Upper lobe of left lung (tissue), 6 donors: ENCODE data around the gene CEP128. TPM values are rescaled to one million over a fixed set of nuclear protein-coding genes. Genes with fewer than 3 reads are reported as not detected.
"Not testable (repeated sequence)": the region's sequence is repeated elsewhere in the genome, so short reads cannot be mapped to it uniquely, and the experiment has no call there.

ENCODE experiments used
- ATAC-seq, 2 donors: fragments of 200-7000 bp; cut with Tn5 transposase; one replicate each; pipeline ENCODE4 v1.9.1; 2022; ENCODE audit warnings: mild to moderate bottlenecking in 2 of 2, moderate library complexity in 2 of 2; ENCODE audit not compliant: low FRiP score in 2 of 2
- DNase-seq, 2 donors: peaks; one replicate each; pipeline ENCODE4 v3.0.0-alpha.2; 2019 to 2020
- H3K27ac ChIP-seq, 4 donors: fragments of 200-600 bp; sonication (generic); one replicate each; pipeline ENCODE4 v1.5.1; 2016 to 2019
- H3K27me3 ChIP-seq, 4 donors: fragments of 200-600 bp; sonication (generic); one replicate each; pipeline ENCODE4 v1.5.1; 2017 to 2019
- H3K36me3 ChIP-seq, 4 donors: fragments of 200-600 bp; sonication (generic); one replicate each; pipeline ENCODE4 v1.5.1; 2016 to 2019
- H3K4me1 ChIP-seq, 4 donors: fragments of 200-600 bp; sonication (generic); one replicate each; pipeline ENCODE4 v1.5.1; 2018 to 2019
- H3K4me3 ChIP-seq, 4 donors: fragments of 200-600 bp; sonication (generic); one replicate each; pipeline ENCODE4 v1.5.1; 2017 to 2019; ENCODE audit warnings: mild to moderate bottlenecking in 2 of 4, moderate library complexity in 1 of 4
- H3K9me3 ChIP-seq, 4 donors: fragments of 200-600 bp; sonication (generic); one replicate each; pipeline ENCODE4 v1.5.1; 2018 to 2019
- CTCF ChIP-seq, 6 experiments: fragments of 450-650 bp in 4 of 6; fragments of 200-600 bp in 2 of 6; sonication (generic) in 2 of 6; IDR thresholded peaks; one replicate each; pipeline ENCODE4 v1.5.1; 2016 to 2019; ENCODE audit warnings: antibody characterized with exemption in 6 of 6
- EP300 ChIP-seq, 4 donors: sonication (generic); formaldehyde crosslinking; IDR thresholded peaks; one replicate each; pipeline ENCODE4 v1.5.1; 2017; ENCODE audit warnings: antibody characterized with exemption in 4 of 4, control low read depth in 2 of 4
- POLR2A ChIP-seq, 4 donors: fragments of 450-650 bp; IDR thresholded peaks; one replicate each; pipeline ENCODE4 v1.5.1; 2016 to 2017; ENCODE audit warnings: antibody characterized with exemption in 4 of 4, mild to moderate bottlenecking in 2 of 4
- POLR2AphosphoS5 ChIP-seq, 2 donors: sonication (generic); formaldehyde crosslinking; IDR thresholded peaks; one replicate each; pipeline ENCODE4 v1.5.1; 2017; ENCODE audit warnings: antibody characterized with exemption in 2 of 2
- WGBS, 2 donors: methylation state at CpG; one replicate each; pipeline ENCODE4 v1.1.5; 2017 to 2018; 5-methylcytosine and 5-hydroxymethylcytosine counted together
- total RNA-seq, 6 donors: library from RNA; depleted of rRNA in 4 of 6; stranded (reverse); fragments of >200 nt in 4 of 6; gene quantifications; one replicate each; pipeline versions ENCODE4 v1.1.0 to v1.2.1, GENCODE V29; 2016 to 2021
- donor health status: DM: no; HTN: no; CAD: no; lungs with moderate emphysema.
- donor health status: DM: no; HTN: yes; CAD: no; lungs with severe emphysema.

CEP128 gene
- total RNA-seq, 6 donors from 2014 or later, result 5.7 to 31.7 (median 7.5) TPM

DNA sequence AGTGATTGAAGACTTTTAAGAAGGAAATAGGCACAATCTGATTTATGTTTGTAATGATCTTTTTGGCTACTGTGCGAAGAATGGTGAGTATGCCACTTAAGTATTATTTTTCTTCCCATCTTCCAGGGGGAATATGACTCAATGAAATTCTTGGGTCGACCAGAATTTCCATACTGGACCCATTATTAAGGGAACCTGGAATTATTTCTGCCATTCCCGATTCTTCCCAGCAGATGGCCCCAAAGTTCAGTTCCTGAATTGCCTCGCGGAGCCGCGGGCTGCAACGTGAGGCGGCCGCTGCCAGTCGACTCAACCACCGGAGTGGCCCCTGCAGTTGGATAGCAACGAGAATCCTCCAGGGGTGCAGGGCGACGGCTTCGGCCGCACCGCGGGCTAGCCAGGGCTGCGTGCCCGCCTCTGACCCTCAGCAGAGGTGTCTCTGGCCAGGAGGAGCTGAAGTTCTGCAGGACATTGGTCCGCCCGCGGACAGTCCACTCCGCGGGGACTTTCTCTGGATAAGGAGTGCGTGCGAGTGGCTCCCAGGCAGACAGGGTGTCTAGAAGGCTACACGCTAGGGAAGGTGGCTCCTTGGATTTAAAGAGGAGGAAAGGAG lies 13.3 kb upstream of the CEP128 start:
- H3K4me3 ChIP-seq, result peak overlapping the region; percentile 38 to 60 (median 52)
- WGBS, 2 donors, result 1 to 2% methylated on average over 25 to 29 of the region's 29 CpGs
- H3K27ac ChIP-seq, result no peak overlapping the region
- ATAC-seq (peak; percentile 91 to 96), DNase-seq (peak; percentile 86 to 92)
- peaks cover 3 to 11% (median 9%) of the 10 kb centered on the region in 4 donors for H3K4me1 ChIP-seq
- no peaks in the 10 kb centered on the region for H3K36me3 ChIP-seq
- no peaks in the 10 kb centered on the region for H3K9me3 ChIP-seq
- peaks cover 0 to 6% (median 2%) of the 10 kb centered on the region in 4 donors for H3K27me3 ChIP-seq
- no peak for TF ChIP-seq POLR2AphosphoS5 (IDR thresholded peaks at IDR 0.05)
- no peak for TF ChIP-seq POLR2A (IDR thresholded peaks at IDR 0.05)
- TF ChIP-seq EP300 (IDR thresholded peaks at IDR 0.05), result no peak
- TF ChIP-seq CTCF (IDR thresholded peaks at IDR 0.05), result peak; percentile 72 to 88 (median 84)

DNA sequence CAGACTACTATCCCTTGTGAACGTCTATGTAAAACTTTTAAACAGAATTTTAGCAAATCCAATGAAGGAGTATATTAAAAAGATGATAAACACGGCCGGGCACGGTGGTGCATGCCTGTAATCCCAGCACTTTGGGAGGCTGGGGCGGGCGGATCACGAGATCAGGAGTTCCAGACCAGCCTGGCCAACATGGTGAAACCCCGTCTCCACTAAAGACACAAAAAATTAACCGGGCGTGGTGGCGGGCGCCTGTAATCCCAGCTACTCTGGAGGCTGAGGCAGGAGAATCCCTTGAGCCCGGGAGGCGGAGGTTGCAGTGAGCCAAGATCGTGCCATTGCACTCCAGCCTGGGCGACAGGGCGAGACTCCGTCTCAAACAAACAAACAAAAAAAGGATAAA lies 11.7 kb upstream of the CEP128 start:
- not testable (repeated sequence) for H3K27me3 ChIP-seq, ATAC-seq, H3K4me3 ChIP-seq, H3K9me3 ChIP-seq, H3K27ac ChIP-seq, H3K36me3 ChIP-seq
- DNase-seq, result peak in 1 of 2 donors; percentile 37
- peaks cover 3 to 11% (median 9%) of the 10 kb centered on the region in 4 donors for H3K4me1 ChIP-seq
- 84 to 93% methylated on average over 18 of the region's 18 CpGs for WGBS, 2 donors

GRCh38 chr14:80951491-80951890 lies 10.0 kb upstream of the CEP128 start:
- 86 to 96% methylated on average over 4 of the region's 4 CpGs for WGBS, 2 donors
- Histone ChIP-seq H3K36me3 (no peaks in the 10 kb centered on the region), H3K4me1 (peaks cover 3 to 11% (median 9%) of the 10 kb centered on the region in 4 donors), H3K9me3 (no peaks in the 10 kb centered on the region), H3K27me3 (peaks cover 0 to 6% (median 2%) of the 10 kb centered on the region in 4 donors), H3K27ac (no peak overlapping the region), H3K4me3 (no peak overlapping the region)
- DNase-seq (no peak), ATAC-seq (no peak)
- no peak for TF ChIP-seq POLR2AphosphoS5 (IDR thresholded peaks at IDR 0.05)
- TF ChIP-seq EP300 (IDR thresholded peaks at IDR 0.05), result no peak
- TF ChIP-seq CTCF (IDR thresholded peaks at IDR 0.05), result no peak
- TF ChIP-seq POLR2A (IDR thresholded peaks at IDR 0.05), result no peak

DNA sequence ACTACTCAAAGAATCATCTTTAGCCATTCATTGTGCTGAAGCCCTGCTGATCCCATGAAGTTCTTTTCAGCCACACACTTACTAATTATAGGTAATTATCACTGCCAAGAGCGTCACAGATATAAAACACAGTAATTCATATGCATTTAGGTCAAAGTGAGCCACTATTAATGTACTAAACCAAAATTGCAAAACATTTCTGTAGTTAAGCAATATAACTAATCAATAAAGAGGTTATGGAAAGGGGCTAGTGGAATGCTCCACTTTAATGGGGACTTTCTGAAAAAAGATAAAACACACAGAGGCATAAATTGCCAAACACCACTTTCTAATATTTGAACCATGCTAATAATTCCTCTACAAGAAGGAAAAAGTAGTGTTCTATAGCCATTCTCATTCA lies 6.8 kb upstream of the CEP128 start:
- no peak for DNase-seq
- H3K36me3 ChIP-seq, result no peaks in the 10 kb centered on the region
- ATAC-seq, result no peak
- no peaks in the 10 kb centered on the region for H3K4me1 ChIP-seq
- TF ChIP-seq EP300 (IDR thresholded peaks at IDR 0.05) (no peak), POLR2A (IDR thresholded peaks at IDR 0.05) (no peak), CTCF (IDR thresholded peaks at IDR 0.05) (no peak), POLR2AphosphoS5 (IDR thresholded peaks at IDR 0.05) (no peak)
- H3K4me3 ChIP-seq, result no peak overlapping the region
- H3K9me3 ChIP-seq, result no peaks in the 10 kb centered on the region
- 44 to 96% methylated on average over 1 of the region's 1 CpG for WGBS, 2 donors
- no peak overlapping the region for H3K27ac ChIP-seq
- no peaks in the 10 kb centered on the region for H3K27me3 ChIP-seq

GRCh38 chr14:80946797-80947196 lies 5.3 kb upstream of the CEP128 start:
- DNase-seq (no peak), ATAC-seq (no peak)
- peaks cover 0 to 7% (median 4%) of the 10 kb centered on the region in 4 donors for H3K4me1 ChIP-seq
- no peak for TF ChIP-seq POLR2A (IDR thresholded peaks at IDR 0.05)
- TF ChIP-seq POLR2AphosphoS5 (IDR thresholded peaks at IDR 0.05), result no peak
- no peak for TF ChIP-seq EP300 (IDR thresholded peaks at IDR 0.05)
- TF ChIP-seq CTCF (IDR thresholded peaks at IDR 0.05), result no peak
- H3K4me3 ChIP-seq, result no peak overlapping the region
- no peaks in the 10 kb centered on the region for H3K36me3 ChIP-seq
- no peaks in the 10 kb centered on the region for H3K27me3 ChIP-seq
- no peaks in the 10 kb centered on the region for H3K9me3 ChIP-seq
- WGBS, 2 donors, result 66 to 75% methylated on average over 4 of the region's 4 CpGs
- no peak overlapping the region for H3K27ac ChIP-seq
